AG04449 (cell line): ENCODE measurements around the gene PLXNA4.

ENCODE experiments used
- CTCF ChIA-PET: fragments of 350-600 bp; formaldehyde crosslinking; extraction: SDS; loops from one replicate; lab custom pipeline; 2021; ENCODE audit warnings: antibody characterized with exemption; lab: Yijun Ruan, JAX
- POLR2A ChIA-PET: fragments of 400-600, 350-600 bp; formaldehyde crosslinking; extraction: SDS; loops from one replicate; lab custom pipeline; 2020; ENCODE audit warnings: antibody characterized with exemption, inconsistent platforms; lab: Yijun Ruan, JAX
- DNase-seq: peaks from one replicate; pipeline ENCODE4 v3.0.0-alpha.2; 2010; ENCODE audit warnings: low read depth, low spot score
- H3K4me3 ChIP-seq: 2 replicates; pipeline ENCODE4 v1.5.1; 2011; ENCODE audit warnings: low read depth, mild to moderate bottlenecking, control low read depth, low read length
- CTCF ChIP-seq: IDR thresholded peaks from one replicate; pipeline ENCODE4 v1.5.1; 2011; ENCODE audit warnings: mild to moderate bottlenecking, moderate library complexity, low read length, control low read depth, inconsistent platforms; ENCODE audit not compliant: insufficient read depth; ENCODE audit errors: missing control alignments

The PLXNA4 gene

GRCh38 chr7:132519936-132520335 lies 56.3 kb downstream of the PLXNA4 start:
- TF ChIP-seq CTCF: no peak
- CTCF ChIA-PET: no interaction called here
- DNase-seq: no peak
- no peak overlapping the region for H3K4me3 ChIP-seq
- POLR2A ChIA-PET: no interaction called here

- ChIA-PET CTCF (no interaction called here), POLR2A (no interaction called here)
- H3K4me3 ChIP-seq: no peak overlapping the region
- TF ChIP-seq CTCF: no peak
- DNase-seq: no peak
These were observed 57.5 kb downstream of the PLXNA4 start for GRCh38 chr7:132518839-132519173.

- no peak overlapping the region for H3K4me3 ChIP-seq
- TF ChIP-seq CTCF: peak; percentile 21
- DNase-seq: no peak
- ChIA-PET POLR2A (no interaction called here), CTCF (no interaction called here)
These were observed 58.0 kb downstream of the PLXNA4 start for GRCh38 chr7:132518102-132518838.

- DNase-seq: no peak
- H3K4me3 ChIP-seq: no peak overlapping the region
- TF ChIP-seq CTCF: no peak
- ChIA-PET CTCF (interaction anchor here (0.7 to 0.8 kb wide), 3 partner anchors 10 to 65 kb away, joined by 3 to 4 read pairs (median 3); no protein-coding TSS in a partner anchor), POLR2A (no interaction called here)
These were observed 60.0 kb downstream of the PLXNA4 start for GRCh38 chr7:132516042-132516840.

- no peak overlapping the region for H3K4me3 ChIP-seq
- no peak for DNase-seq
- ChIA-PET CTCF (interaction anchor here (0.7 kb wide), 1 partner anchor 66 kb away, joined by 3 read pairs; no protein-coding TSS in a partner anchor), POLR2A (no interaction called here)
- no peak for TF ChIP-seq CTCF
These were observed 61.1 kb downstream of the PLXNA4 start for GRCh38 chr7:132515181-132515580.

DNA sequence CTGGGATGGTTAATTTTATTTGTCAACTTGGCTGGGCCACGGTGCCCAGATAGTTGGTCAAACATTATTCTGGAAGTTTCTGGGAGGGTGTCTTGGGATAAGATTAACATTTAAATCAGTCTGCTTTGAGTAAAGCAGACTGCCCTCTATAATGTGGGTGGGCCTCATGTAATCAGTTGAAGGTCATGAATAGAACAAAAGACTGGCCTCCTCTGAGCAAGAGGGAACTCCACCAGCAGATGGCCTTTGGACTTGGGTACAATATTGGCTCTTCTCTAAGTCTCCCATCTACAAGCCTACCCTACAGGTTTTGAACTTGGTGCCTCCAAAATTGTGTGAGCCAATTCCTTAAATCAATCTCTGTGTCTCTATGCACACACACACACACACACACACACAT lies 61.8 kb downstream of the PLXNA4 start:
- no peak for DNase-seq
- no peak overlapping the region for H3K4me3 ChIP-seq
- TF ChIP-seq CTCF: no peak
- ChIA-PET POLR2A (no interaction called here), CTCF (no interaction called here)
